ENCODE data around the gene POLE2.
"Not testable (repeated sequence)": the region's sequence is repeated elsewhere in the genome, so short reads cannot be mapped to it uniquely, and the experiment has no call there.

DNA sequence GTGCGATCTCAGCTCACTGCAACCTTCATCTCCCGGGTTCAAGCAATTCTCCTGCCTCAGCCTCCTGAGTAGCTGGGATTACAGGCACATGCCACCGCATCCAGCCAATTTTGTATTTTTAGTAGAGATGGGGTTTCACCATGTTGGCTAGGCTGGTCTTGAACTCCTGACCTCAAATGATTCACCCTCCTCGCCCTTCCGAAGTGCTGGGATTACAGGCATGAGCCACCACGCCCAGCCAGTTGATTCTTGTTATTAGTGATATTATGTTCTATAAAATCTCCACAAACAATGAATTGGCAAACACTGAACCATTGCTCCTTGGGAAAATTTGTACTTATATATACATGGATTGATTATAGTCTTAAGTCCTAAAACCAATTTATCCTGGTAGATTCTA is 30.5 kb downstream of the POLE2 start:
- not testable (repeated sequence) for TF ChIP-seq POLR2A (IDR thresholded peaks at IDR 0.05; ENCODE audit: low read length); GATA1 (IDR thresholded peaks at IDR 0.05; ENCODE audit: low read depth, low read length)
